ENCODE results near the gene RNASE11.

The RNASE11 gene

DNA sequence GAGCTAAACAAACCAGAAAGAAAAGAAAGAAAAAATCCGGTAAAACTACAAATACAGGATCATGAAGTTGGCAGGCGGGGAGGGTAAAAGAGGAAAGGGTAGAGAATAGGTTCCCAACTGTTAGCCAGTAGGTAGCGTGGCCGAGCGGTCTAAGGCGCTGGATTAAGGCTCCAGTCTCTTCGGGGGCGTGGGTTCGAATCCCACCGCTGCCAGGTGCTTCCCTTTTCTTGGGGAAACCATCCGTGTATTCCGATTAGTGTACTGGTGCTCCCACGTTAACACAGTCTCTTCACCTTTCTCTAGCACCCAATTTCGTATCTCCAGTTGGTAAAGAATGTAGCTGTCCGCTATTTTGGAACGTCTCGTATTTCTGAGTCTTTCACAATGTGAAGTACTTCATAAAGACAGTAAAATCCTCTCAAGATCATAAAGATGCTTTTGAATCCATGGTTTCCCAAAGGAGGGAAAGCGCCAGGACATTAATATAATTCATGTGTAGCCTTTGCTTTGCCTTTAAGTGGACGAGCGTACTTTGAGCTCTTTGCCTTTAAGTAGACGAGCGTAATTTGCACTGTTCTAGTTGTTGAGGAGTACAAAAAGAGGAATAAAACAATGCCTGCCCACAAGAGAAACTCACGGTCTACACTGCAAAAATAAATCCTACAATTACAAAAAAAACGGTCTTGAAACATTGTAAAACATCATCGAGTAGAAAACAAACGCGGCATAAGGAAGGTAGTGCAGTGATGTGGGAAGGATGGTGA, 22.4 kb upstream of the RNASE11 start:
- TF ChIP-seq, protein P1, sequence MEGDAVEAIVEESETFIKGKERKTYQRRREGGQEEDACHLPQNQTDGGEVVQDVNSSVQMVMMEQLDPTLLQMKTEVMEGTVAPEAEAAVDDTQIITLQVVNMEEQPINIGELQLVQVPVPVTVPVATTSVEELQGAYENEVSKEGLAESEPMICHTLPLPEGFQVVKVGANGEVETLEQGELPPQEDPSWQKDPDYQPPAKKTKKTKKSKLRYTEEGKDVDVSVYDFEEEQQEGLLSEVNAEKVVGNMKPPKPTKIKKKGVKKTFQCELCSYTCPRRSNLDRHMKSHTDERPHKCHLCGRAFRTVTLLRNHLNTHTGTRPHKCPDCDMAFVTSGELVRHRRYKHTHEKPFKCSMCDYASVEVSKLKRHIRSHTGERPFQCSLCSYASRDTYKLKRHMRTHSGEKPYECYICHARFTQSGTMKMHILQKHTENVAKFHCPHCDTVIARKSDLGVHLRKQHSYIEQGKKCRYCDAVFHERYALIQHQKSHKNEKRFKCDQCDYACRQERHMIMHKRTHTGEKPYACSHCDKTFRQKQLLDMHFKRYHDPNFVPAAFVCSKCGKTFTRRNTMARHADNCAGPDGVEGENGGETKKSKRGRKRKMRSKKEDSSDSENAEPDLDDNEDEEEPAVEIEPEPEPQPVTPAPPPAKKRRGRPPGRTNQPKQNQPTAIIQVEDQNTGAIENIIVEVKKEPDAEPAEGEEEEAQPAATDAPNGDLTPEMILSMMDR (IDR thresholded peaks at IDR 0.05): no peak

DNA sequence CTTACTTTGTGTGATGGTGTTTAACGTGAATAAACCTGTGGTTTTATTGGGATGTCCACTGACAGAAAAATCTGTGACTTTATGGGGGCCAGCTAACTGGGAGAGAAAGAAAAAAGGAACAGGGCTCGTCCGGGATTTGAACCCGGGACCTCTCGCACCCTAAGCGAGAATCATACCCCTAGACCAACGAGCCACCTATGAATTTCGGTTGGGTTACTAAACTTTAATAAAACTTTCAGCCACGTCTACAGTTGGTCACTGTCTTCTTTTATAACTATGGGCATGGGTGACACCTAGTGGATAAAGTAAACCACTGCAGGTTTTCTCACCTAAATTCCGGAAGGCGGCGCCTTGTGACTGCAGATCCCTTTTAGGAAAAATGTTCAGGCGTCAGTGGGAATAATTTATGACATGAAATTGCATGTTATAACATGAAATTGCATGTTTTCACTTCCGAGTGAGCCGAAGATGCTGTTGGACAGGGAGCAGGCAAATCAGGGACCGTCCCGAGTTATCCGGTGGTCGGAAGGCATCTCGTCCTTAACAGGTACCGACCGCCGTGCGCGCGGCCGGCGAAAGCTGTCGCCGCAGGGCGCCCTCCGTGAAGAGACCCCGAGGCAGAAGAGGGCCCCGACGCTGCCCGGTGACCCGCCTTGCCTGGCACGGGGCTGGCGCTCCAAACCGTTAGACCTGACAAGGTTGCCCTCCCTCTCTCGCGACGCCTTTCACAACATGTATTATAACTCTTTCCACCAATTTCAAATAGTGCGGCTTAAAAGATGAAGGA, 21.6 kb upstream of the RNASE11 start:
- TF ChIP-seq, protein P1 (IDR thresholded peaks at IDR 0.05): peak; percentile 95

DNA sequence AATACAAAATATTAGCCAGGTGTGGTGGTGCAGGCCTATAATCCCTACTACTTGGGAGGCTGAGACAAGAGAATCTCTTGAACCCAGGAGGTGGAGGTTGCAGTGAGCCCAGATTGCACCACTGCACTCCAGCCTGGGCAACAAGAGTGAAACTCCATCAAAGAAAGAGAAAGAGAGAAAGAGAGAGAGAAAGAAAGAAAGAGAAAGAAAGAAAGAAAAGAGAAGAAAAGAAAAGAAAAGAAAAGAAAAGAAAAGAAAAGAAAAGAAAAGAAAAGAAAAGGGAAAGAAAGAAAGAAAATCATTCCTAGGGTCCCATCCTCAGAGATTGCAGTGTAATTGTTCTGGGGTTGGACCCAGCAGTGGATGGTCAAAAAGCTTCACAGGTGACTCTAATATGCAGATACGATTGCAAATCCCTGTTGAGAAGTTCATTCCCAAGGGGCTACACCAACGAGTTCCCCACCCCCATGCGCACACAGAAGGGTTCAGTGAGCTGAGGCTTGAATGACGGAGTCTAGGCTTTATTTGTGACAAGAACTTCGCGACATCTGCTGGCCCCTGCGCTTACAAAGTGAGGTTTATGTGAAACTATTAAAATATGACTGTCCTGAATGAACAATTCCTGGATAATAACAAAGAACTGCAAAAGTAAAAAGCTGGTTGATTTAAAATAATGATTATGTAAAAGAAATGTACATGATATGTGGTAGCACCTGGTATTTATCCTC, 20.7 kb upstream of the RNASE11 start:
- TF ChIP-seq, protein P1 (IDR thresholded peaks at IDR 0.05): no peak

DNA sequence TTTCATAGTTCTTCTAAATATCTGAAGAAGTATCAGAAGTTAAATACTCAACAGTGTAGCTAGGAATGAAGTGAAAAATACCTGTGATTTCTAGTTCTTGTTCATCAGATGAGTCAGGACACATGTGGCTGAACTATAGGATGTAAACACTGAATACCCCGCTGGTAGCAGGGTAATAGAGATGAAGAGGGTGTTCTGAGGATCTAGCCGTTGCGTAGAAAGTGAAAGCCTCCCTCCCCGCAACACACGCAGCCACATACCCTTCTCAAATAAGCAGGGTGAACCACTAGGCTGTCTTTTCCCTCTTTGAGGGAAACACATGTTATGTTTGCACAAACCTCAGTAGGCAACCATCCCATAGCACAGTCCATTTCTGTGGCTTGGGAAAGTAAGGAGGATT, 19.8 kb upstream of the RNASE11 start:
- TF ChIP-seq, protein P1 (IDR thresholded peaks at IDR 0.05): no peak

DNA sequence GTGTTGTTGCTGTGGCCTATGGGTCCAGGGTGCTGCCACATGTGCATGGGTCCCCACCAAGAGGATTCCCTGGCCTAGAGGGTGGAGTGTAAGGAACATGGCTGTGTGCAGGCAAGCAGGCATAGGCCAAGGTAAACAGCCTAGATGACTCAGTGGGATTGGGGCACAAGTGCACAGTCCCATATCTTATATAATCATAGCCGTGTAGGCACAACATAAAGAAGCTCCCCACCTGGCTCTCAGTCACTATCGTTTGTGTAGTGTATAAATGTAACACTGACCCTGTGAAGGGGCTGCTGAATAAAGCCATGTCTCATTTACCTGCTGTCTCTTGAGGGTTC, 19.1 kb upstream of the RNASE11 start:
- TF ChIP-seq, protein P1 (IDR thresholded peaks at IDR 0.05): no peak

DNA sequence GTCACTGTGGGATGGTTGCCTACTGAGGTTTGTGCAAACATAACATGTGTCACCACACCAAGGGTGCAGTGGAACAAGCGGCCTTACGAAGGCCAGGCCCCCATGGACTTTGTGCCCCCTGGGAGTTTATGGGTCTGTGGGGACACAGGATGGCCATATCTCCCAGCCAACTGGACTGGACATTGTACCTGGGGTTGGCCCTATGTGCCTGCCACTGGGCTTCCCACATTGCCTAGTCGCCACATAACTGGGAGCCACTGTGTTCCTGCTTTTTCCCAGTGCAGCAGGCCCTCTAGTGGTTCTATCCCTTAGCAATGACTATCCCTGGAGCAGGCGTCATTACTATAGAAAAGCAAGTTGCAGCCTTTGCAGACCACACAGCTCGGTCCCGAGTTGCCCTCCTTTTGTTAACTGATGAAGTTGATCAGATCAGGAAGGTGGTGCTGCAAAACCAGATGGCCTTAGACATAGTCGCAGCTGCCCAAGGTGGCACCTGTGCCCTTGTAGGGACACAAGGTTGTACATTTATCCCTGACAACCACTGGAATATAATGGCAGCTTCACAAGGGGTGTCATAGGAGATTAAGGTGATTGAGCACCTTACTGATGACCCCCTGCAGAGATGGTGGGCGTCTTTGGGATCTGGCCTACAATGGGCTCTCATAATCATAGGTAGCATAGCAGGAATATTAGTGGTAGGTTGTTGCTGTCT, 18.5 kb upstream of the RNASE11 start:
- TF ChIP-seq, protein P1 (IDR thresholded peaks at IDR 0.05): peak; percentile 55; the same call in 1 of the 2 replicates
